Activated CD4-positive, alpha-beta T cell treated with anti-CD3 and anti-CD28 coated beads for 4 hours (primary cell): ENCODE measurements around the gene IMPA2.
"Not testable (repeated sequence)": the region's sequence is repeated elsewhere in the genome, so short reads cannot be mapped to it uniquely, and the experiment has no call there.

Experiments
- DNase-seq, 2 donors: peaks; one replicate each; pipeline ENCODE4 v3.0.0-alpha.2; 2020

Gene IMPA2

DNA sequence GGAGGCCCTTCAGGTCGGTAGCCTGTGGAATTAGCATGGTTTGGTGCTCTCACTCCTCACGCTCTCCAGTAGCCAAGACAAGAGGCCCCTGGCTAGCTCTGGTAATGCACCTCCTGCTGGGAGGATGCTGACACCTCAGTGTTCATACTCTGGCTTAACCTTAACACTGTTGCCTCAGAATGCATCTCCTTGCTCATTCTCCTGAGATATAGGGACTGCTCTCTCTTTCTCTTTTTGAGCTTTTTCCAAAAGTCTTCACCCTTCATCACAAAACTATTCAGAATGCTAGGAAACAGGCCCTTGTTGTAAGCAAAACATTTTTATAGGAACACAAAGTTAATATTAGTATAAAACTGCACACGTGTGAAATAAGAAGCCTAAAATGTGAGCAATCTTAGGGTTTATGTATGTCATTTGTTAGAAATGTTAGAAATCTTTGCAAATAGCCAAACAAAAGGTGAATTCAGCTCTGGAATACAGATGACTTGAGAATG lies 17.3 kb upstream of the IMPA2 start:
- DNase-seq: no peak

DNA sequence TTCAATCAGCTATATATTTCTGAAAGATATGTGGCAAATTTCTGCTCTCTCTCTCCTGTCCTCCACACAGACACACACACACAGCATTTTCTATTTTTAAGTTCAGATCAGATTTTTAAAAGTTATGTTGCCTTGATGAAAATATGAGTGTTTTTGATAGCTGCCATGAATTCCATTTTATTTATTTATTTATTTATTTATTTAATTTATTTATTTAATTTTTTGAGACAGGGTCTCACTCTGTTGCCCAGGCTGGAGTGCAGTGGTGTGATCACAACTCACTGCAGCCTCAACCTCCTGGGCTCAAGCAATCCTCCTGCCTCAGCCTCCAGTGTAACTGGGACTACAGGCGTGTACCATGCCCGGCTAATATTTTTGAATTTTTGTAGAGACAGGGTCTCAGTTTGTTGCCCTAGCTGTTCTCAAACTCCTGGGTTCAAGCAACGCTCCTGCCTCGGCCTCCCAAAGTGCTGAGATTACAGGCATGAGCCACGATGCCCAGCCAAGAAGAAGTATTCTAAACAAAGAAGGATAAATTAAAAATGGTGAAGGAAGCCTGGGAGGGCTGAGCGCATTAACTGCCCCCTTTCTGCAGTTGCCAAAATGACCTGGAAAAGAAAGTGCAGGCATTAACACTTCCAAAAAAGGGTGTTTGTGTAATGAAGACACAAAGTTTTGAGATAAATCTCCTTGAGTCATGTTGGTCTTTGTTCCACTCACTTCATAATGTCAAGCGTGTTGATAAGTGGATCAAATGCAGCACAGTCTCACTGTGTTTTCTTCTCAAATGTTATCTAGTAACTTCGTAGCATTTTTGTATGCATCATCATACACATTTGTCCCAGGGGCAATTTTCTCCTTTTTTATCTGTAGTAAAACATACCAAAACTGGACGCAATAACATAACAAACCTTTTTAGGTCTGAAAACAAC lies 11.1 kb upstream of the IMPA2 start:
- no peak for DNase-seq

DNA sequence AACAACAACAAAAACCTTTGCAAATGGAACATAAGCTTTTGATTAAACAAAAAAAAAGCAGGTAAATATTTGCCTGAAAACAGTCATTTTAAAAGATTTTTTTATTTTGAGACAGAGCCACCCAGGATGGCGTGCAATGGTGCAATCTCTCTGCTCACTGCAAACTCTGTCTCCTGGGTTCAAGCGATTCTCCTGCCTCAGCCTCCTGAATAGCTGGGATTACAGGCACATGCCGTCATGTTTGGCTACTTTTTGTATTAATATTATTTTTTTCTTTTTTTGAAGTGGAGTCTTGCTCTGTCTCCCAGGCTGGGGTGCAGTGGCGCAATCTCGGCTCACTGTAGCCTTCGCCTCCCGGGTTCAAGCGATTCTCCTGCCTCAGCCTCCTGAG lies 10.5 kb upstream of the IMPA2 start:
- DNase-seq: not testable (repeated sequence)

DNA sequence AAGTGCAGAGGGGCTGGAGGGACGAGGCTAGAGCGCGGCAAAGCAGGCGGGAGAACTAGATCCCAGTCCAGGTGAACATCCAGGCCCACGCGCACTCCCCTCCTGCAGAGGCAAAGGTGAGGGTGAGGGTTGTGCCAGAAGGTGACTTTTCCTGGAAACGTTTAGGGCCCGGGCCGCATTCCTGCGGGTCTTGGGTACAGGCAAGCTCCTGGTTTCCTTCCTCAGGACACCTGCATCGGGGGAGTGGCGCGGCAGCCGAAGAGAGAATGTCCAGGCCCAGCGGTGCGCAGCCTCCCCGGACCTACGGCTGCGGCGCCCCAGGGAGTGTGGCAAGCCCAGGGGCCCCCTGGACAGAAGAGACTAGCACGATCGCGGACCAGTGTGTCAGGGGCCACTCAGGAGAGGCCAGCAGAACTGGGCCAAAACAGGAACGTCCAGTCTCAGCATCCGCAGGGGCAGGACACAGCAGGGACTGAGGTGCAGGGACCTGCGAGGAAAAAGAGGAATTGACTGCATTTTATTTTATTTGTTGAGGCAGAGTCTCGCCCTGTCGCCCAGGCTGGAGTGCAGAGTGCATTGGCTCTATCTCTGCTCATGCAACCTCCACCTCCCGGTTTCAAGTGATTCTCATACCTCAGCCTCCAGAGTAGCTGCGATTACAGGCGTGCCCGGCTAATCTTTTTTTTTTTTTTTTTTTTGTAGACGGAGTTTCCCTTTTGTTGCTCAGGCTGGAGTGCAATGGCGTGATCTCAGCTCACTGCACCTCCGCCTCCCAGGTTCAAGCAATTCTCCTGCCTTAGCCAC lies 8.7 kb upstream of the IMPA2 start:
- no peak for DNase-seq

DNA sequence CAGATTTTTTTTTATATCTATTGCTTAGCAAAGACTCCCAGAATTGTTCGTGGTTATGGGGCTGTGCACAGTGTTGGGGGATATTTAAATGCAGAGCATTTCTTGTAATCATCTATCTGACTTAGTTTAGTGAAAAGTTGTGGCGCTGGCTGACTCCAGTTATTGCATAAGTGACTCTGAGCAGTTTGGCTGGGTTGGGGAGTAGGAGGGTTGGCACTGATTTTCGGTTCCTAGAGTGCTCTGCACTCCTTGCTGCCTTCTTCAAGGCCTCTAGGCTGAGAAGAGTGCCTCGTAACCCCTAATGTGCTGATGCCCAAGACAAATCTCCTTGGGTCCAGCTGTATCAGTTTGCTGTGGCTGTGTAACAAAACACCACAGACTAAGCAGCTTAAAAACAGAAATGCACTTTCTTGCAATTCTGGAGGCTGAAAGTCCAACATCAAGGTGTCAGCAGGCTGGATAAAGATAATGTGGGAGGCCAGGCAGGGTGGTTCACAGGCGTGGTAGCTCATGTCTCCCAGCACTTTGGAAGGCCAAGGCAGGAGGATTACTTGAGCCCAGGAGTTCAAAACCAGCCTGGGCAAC lies 6.5 kb upstream of the IMPA2 start:
- DNase-seq: no peak

DNA sequence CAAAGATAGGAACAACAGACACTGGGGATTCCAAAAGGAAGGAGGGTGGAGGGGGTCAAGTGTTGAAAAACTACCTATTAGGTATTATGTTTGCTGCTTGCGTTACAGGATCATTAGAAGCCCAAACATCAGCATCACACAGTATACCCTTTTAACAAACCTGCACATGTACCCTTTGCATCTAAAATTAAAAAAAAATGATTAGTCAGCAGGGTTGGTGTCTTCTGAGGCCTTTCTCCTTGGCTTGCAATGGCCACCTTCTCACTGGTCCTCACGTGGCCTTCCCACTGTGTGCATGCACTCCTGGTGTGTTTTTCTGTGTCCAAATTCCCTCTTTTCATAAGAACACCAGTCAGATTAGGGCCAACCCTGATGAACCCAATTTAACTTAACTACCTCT lies 5.6 kb upstream of the IMPA2 start:
- no peak for DNase-seq

DNA sequence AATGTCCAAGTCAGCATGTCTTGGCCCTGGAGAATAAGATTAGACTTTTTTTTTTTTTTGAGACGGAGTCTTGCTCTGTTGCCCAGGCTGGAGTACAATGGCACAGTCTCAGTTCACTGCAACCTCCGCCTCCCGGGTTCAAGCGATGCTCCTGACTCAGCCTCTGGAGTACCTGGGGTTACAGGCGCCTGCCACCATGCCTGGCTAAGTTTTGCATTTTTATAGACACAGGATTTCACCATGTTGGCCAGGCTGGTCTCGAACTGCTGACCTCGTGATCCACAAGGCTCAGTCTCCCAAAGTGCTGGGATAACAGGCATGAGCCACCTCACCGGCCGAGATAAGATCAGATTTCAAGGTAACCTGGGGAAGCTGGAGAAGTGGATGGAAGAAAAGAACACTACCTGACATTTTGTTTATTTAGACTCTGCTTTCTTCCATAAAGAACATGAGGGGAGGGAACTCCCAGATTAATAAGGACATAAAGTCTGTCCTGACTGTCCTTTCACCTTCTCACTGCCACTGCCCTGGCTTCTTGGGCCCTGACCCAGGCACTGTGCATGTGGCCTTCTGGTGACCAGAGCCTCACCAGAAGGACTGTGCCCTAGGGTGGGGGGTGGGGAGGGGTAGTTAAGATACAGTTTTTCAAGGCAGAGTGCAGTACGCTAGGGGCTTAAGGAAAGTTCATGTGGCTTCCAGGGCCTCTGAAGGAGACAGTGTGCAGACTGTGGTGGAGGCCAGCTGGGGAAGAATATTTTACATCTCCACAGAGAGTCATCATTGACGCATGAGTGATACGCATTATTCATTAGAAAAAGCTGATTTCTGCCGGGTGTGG lies 4.8 kb upstream of the IMPA2 start:
- no peak for DNase-seq

DNA sequence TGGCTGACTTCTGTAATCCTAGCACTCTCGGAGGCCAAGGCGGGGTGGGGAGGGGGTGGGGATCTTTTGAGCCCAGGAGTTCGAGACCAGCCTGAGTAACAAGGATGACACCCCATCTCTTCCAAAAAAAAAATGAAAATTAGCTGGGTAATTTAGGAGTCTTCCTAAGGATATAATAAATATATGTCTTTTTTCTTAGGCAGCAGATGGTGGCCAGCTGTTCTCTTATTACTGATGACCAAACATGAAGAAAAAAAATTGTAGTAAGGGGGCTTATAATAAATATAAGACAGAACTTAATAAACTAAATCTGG lies 4.2 kb upstream of the IMPA2 start:
- no peak for DNase-seq

DNA sequence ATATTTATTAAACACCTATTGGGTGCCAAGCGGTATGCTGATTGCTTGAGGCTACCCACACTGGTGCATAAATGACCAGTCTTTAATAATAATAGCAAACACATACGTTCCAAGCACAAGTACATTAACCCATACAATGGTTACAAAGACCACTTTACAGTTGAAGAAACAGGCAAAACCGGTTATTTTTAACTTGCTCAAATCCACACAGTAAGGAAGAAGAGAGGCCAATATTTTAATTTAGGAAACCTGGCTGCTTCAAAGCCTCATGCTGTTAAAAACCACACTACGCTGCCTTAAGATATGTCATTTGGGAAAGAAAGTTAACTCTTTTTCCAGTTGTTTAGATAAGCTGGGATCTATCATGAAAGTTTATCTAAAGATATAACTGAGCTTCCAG lies 2.4 kb upstream of the IMPA2 start:
- no peak for DNase-seq

DNA sequence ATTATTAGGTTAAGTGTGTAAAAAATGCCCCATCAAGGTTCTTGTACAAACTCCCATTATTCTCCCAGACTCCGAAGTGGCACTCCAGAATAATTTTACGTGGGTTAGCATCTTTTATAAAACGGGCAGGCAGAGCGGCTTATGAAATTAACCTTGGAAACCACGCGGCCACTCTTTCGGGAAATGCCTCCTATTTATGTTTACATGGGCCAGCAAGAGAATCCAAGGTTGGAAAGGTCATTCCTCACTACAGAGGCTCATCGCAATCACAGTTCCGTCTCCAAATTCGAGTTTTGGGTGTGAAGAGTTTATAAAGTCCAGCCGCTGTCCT lies 1.2 kb upstream of the IMPA2 start:
- DNase-seq: no peak

DNA sequence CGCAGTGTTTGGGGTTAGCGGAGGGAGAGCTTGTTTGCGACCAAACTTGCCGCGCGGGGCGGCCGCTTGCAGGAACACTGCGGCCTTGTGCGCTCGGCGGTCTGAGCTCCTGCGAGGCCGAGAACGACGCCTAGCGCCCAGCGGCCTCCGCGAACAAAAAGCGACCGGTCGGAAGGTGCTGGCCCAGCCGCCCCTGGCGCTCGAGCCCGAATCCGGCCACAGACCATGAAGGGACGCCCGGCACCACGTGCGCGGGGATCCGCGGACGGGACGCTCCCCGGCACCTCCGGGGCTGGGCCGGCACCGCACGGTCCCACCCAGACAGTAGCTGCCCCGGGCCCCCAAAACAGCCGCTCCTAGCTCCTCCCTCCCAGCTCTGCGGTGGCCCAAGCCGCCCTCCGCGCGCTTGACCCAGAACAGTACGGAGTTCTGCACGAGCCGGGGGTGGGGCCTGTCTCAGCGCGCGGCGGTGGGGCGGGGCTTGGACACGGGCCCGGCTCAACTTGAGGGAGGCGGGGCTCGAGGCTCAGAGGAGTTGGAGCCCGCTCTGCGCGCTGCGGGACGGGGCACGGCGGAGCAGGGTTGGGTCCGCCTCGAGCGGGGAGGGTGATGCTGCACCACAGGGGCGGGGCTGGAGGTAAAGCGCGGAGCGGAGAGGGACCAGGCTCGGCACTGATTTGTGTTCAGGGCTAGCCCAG lies 664 bp upstream of the IMPA2 start:
- DNase-seq: peak; percentile 93 to 95

DNA sequence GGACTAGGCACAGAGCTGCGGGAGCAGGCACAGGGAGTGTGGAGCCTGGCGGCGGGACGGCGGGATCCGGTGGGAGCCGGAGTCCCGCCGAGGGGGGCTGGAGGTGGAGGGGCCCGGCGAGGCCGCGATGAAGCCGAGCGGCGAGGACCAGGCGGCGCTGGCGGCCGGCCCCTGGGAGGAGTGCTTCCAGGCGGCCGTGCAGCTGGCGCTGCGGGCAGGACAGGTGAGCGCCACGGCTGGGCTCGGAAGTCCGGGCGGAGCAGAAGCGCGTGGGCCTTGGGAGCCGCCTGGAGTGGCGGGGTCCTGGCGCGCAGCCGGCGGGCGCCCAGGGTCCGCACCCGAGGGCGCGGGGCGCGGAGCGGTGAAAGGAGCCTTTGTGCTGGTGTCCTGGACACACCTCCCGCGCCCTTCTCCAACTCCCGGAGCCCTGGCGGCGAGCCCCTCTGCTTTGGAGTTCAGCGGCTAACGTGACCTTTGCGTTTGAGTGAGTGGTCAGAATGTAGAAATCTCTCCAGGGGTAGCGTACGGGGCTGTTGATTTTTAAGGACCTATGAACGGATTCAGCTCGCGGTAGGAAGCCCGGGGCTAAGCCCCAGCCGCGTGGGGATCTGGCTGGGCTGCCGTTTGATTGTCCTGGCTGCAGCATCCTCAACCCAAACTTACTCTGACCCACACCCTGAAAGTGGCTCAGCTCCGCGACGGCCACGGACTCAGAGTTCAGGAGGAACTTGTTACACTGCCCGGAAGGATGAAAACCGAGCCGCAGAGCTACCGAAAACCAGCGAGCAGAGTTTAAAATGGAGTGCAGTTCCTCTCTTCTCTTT lies 448 bp downstream of the IMPA2 start:
- peak; percentile 3 to 11 for DNase-seq

DNA sequence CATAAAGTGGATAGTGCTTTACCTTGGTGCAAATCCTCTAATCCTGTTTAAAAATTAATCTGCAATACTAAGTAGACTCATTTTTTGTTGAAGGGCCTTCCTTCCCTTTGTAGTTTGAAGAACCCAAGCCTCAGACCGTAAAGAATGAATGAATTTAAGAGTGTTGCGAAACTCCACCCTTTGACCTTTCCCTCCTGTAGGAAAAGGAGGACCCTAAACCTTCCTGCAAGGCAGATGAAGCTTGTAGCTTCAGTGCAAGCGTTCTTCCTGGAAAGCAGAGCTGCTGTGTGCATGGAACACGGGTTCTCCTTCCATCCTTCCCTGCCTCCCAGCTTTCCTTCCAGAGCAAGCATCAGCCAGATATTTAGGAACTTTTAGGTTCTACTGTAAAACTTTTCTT lies 1.7 kb downstream of the IMPA2 start:
- no peak for DNase-seq

DNA sequence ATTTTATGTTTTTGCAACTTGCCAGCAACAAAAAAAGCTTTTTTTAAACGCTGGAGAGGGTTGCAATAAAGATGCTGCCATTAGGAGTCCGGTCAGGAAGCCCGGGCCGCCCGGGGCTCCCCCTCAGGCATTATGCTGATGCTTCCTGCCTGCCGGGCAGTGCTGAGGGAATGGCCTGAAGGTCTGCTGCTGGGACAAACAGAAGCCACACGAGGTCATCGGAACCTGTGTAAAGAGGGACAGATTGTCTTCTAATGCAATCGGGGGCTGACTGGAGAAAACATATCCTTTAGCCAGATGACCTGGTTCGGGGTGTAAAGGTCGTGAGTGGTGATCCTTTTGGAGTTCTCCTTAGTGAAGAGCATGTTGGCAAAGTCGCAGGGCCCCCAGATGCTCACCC lies 2.3 kb downstream of the IMPA2 start:
- DNase-seq: no peak

DNA sequence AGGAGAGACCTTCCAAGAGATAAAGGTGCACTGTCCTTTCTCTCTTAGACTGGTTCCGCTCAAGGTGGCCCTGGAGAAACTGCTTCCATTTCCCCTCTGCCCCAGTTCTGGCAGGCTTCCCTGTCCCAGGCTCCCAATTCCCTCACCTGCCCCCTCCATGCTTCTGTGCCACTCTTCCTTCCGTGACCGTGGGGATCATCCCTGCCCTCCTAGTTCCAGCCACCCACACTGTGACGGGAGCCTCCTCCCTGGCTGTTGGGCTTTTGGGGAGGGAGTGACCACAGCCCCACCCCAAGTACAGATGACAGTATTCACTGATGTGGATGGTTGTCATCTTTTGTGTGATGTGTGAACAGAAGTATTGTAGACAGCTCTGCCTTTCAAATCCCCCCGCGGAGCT lies 2.8 kb downstream of the IMPA2 start:
- DNase-seq: no peak

DNA sequence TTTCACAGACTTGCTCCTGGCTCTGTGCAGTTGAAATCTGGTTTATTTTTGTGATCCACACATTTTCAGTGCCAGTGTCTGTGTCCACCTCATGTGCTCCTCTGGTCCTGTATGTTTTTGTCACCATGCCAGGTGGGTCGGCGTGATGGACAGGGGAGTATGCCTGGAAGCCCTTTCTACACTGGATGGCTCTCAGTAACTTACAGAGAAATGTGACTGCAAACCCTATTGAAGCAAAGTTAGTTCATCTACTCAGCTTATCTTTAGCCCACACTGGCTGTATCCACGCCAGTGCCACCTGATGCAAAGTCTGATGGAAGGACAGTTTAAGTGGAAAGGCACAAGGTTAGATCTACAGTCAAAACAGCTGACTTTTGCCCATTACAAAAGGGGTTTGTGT lies 4.3 kb downstream of the IMPA2 start:
- DNase-seq: no peak

DNA sequence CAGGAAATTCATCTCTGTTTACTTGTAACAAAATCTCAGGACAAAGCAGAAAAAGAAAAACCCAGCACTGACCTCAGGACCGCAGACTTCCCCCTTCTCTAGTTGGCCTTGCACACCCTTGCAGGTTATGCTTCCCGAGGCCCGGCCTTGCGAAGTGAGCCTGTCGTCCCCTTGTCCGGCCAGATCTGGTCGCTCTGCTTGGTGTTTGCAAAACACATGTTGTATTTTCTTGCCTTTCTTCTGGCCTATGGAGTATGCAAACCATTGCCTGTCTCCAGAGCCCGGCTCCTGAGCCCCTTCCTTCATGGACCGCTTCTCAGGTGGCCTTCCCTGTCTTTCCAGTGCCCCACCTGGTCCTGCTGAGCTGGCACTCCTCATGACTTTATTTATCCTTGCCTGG lies 4.8 kb downstream of the IMPA2 start:
- no peak for DNase-seq

DNA sequence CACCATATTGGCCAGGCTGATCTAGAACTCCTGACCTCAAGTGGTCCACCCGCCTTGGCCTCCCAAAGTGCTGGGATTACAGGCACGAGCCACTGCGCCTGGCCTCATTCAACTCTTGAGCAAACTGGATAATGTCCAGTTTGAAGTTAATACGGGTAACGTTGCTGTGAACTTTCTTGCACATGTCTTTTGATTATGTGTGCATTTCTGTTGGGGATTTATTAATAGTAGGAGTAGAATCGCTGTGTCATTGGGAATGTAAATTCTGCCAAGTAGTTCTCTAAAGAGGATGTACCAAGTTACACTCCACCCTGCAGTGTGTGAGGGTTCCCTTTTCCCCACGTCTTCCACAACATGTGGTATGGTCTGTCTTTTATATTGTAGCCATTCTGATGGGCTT lies 6.2 kb downstream of the IMPA2 start:
- DNase-seq: no peak

DNA sequence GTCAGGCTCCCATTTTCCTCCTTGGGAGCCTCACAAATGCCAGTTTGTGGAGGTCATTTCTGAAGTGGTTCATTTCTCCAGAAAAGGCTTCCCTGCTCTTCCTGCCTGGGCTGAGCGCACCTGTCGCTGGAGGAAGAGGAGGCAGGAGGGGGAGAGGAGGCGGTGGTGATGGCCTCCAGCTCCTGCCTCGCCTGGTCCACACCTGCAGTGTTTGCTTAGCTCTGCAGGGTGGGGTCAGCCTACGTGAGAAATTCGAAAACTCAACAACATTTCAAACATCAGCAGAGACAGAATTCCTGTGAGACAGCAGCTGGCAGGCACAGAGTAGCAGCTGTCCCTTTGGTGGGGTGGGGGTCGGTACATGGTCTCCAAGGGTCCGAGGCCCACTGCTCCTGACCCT lies 7.9 kb downstream of the IMPA2 start:
- DNase-seq: no peak

DNA sequence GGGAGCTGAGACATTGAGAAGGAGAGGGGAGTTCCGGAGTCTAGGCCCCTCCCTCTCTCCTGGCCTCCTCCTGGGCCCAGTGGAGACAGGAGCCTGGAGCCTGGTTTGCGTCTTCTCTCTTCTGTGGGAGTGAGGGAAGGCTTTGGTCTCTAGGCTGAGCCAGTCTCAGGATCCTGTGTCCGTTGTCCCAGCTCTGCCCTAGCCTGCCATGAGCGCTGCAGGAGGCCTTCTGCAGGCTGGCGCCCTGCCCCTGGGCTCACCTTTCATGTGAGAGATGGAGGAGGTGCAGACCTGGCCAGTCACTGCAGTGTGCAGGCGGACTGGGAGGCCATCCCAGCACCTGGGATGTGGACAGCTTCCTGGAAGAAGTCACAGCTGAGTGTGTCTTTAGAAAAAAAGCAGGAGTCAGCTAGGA lies 8.7 kb downstream of the IMPA2 start:
- DNase-seq: no peak

DNA sequence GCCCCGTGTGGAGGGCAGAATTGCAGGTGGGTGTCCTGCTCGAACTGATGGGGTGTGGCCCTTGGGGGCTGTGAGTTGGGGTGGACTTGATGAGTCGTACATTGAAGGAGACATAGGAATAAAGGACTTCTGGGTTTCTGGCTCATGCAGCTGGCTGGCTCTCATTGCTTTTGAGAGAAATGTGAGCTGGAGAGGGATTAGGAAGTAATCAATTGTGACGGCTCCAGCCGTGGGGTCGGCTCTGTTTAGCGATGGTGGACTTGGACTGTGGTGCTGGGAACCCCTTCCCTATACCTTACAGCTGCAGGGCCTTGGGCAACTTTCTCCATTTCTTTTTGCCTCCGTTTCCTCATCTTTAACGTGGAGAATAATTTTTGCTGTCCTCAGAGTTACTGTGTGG lies 9.2 kb downstream of the IMPA2 start:
- DNase-seq: no peak
